ENCODE measurements around the gene DNAJC8.

The DNAJC8 gene

GRCh38 chr1:28154078-28154594 is 78.7 kb downstream of the DNAJC8 start:
- CTCF ChIA-PET = interaction anchor here (0.8 kb wide), 1 partner anchor 55 kb away, joined by 3 read pairs; no protein-coding TSS in a partner anchor
- TF ChIP-seq, protein P1, sequence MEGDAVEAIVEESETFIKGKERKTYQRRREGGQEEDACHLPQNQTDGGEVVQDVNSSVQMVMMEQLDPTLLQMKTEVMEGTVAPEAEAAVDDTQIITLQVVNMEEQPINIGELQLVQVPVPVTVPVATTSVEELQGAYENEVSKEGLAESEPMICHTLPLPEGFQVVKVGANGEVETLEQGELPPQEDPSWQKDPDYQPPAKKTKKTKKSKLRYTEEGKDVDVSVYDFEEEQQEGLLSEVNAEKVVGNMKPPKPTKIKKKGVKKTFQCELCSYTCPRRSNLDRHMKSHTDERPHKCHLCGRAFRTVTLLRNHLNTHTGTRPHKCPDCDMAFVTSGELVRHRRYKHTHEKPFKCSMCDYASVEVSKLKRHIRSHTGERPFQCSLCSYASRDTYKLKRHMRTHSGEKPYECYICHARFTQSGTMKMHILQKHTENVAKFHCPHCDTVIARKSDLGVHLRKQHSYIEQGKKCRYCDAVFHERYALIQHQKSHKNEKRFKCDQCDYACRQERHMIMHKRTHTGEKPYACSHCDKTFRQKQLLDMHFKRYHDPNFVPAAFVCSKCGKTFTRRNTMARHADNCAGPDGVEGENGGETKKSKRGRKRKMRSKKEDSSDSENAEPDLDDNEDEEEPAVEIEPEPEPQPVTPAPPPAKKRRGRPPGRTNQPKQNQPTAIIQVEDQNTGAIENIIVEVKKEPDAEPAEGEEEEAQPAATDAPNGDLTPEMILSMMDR (conservative IDR thresholded peaks at IDR 0.05; ENCODE audit: low read depth) = no peak
- POLR2A ChIA-PET (ENCODE audit: low non-redundant PET) = no interaction called here

More at GRCh38 chr1:28154078-28154594, 78.7 kb downstream of the DNAJC8 start:
- H3K27ac ChIP-seq = no peak overlapping the region
- no peak for DNase-seq (ENCODE audit: low spot score)
